H1 (cell line): ENCODE measurements around the gene MBLAC2. TPM values are rescaled to one million over a fixed set of nuclear protein-coding genes. Genes with fewer than 3 reads are reported as not detected.
A peak's percentile ranks its signal among the peaks of the same experiment; 100 is the strongest.

ENCODE experiments used
- CTCF ChIA-PET: fragments of 300-600 bp; sonication (Branson Sonifier 250); formaldehyde crosslinking; loops from one replicate; lab custom pipeline; 2021; ENCODE audit not compliant: partially characterized antibody; lab: Charles Lee
- POLR2A ChIA-PET: fragments of 300-600 bp; sonication (Branson Sonifier 250); formaldehyde crosslinking; loops from one replicate; lab custom pipeline; 2021; ENCODE audit warnings: inconsistent platforms; ENCODE audit not compliant: partially characterized antibody; lab: Charles Lee
- DNase-seq, 2 experiments: peaks; one replicate each; pipeline versions ENCODE4 v3.0.0 to v3.0.0-alpha.2; 2010 to 2022; ENCODE audit warnings: low spot score in 2 of 2, low read depth in 1 of 2, mixed read lengths in 1 of 2
- FAIRE-seq: peaks from 2 replicates; lab custom pipeline; 2011; peaks lifted over from hg19 to GRCh38; lab: Jason Lieb, UNC
- H2AFZ ChIP-seq: 2 replicates; pipeline ENCODE4 v1.8.1; 2012; ENCODE audit warnings: low read length, inconsistent platforms
- H2AK5ac ChIP-seq: 2 replicates; pipeline ENCODE4 v1.6.1; 2013; ENCODE audit warnings: low read depth, low read length
- H2BK120ac ChIP-seq: replicated peaks from 2 replicates; pipeline ENCODE3; 2013; ENCODE audit warnings: low read depth, low read length, inconsistent platforms
- H2BK12ac ChIP-seq: 2 replicates; pipeline ENCODE4 v1.6.1; 2013; ENCODE audit warnings: low read depth, low read length
- H2BK15ac ChIP-seq: 2 replicates; pipeline ENCODE4 v1.6.1; 2013; ENCODE audit warnings: low read length
- H2BK20ac ChIP-seq: 2 replicates; pipeline ENCODE4 v1.6.1; 2013; ENCODE audit warnings: low read length
- H2BK5ac ChIP-seq: 2 replicates; pipeline ENCODE4 v1.6.1; 2013; ENCODE audit warnings: low read depth, low read length
- H3K14ac ChIP-seq: 2 replicates; pipeline ENCODE4 v1.6.1; 2013; ENCODE audit warnings: inconsistent platforms; ENCODE audit not compliant: insufficient read length
- H3K18ac ChIP-seq: 2 replicates; pipeline ENCODE4 v1.6.1; 2013; ENCODE audit warnings: low read length; ENCODE audit errors: extremely low read depth
- H3K23ac ChIP-seq: 2 replicates; pipeline ENCODE4 v1.6.1; 2013; ENCODE audit warnings: inconsistent platforms; ENCODE audit not compliant: insufficient read length
- H3K23me2 ChIP-seq: 2 replicates; pipeline ENCODE4 v1.6.1; 2013; ENCODE audit warnings: low read depth, low read length
- H3K27ac ChIP-seq: 2 replicates; pipeline ENCODE4 v1.6.1; 2011; ENCODE audit warnings: low read depth, low read length, inconsistent platforms
- H3K27me3 ChIP-seq, 4 experiments: replicated peaks in 1 of 4; 1 replicate in 1 of 4; 2 replicates in 3 of 4; pipeline versions ENCODE4 v1.6.1 to v1.8.1; 2011 to 2013; ENCODE audit warnings: low read length in 3 of 4, mild to moderate bottlenecking in 3 of 4, inconsistent platforms in 2 of 4, mixed read lengths in 2 of 4, moderate library complexity in 1 of 4; ENCODE audit not compliant: control insufficient read depth in 3 of 4, insufficient read depth in 3 of 4; ENCODE audit errors: extremely low read depth in 1 of 4
- H3K36me3 ChIP-seq, 4 experiments: 2 replicates each; pipeline versions ENCODE4 v1.6.1 to v1.8.1; 2011 to 2013; ENCODE audit warnings: mild to moderate bottlenecking in 4 of 4, low read length in 3 of 4, moderate library complexity in 2 of 4, control low read depth in 1 of 4, inconsistent platforms in 1 of 4; ENCODE audit not compliant: insufficient read depth in 4 of 4, control insufficient read depth in 2 of 4
- H3K4ac ChIP-seq: replicated peaks from 2 replicates; pipeline ENCODE3; 2013; ENCODE audit warnings: low read length, low read depth, mixed read lengths, inconsistent platforms; ENCODE audit not compliant: insufficient read length
- H3K4me1 ChIP-seq, 4 experiments: replicated peaks in 1 of 4; 1 replicate in 1 of 4; 2 replicates in 3 of 4; pipeline versions ENCODE4 v1.6.1 to v1.8.1; 2011 to 2013; ENCODE audit warnings: low read length in 3 of 4, inconsistent platforms in 2 of 4, mixed read lengths in 1 of 4; ENCODE audit not compliant: insufficient read depth in 4 of 4, control insufficient read depth in 3 of 4
- H3K4me2 ChIP-seq, 2 experiments: 2 replicates each; pipeline versions ENCODE4 v1.6.1 to v1.8.1; 2011 to 2013; ENCODE audit warnings: low read depth in 2 of 2, low read length in 2 of 2, control low read depth in 1 of 2, inconsistent platforms in 1 of 2, mild to moderate bottlenecking in 1 of 2; ENCODE audit not compliant: insufficient read depth in 1 of 2
- H3K4me3 ChIP-seq, 4 experiments: fragments of 200-600, 300-600 bp in 1 of 4; sonication (generic), shearing (Covaris generic), sonication (Bioruptor Twin) in 1 of 4; 2 replicates each; pipeline versions ENCODE4 v1.5.1 to v1.8.1; 2011 to 2016; ENCODE audit warnings: low read length in 4 of 4, low read depth in 3 of 4, control low read depth in 2 of 4, inconsistent platforms in 2 of 4, mild to moderate bottlenecking in 2 of 4, mixed read lengths in 1 of 4, moderate library complexity in 1 of 4; ENCODE audit not compliant: insufficient read depth in 2 of 4; ENCODE audit errors: extremely low read depth in 1 of 4
- H3K56ac ChIP-seq: replicated peaks from 2 replicates; pipeline ENCODE3; 2013; ENCODE audit warnings: low read depth, mild to moderate bottlenecking, mixed read lengths, low read length, inconsistent platforms; ENCODE audit not compliant: insufficient read length
- H3K79me1 ChIP-seq: 2 replicates; pipeline ENCODE4 v1.6.1; 2013; ENCODE audit warnings: low read depth, low read length, control low read depth
- H3K79me2 ChIP-seq, 2 experiments: 2 replicates each; pipeline versions ENCODE4 v1.6.1 to v1.8.1; 2012 to 2013; ENCODE audit warnings: low read length in 2 of 2, mild to moderate bottlenecking in 2 of 2, inconsistent platforms in 1 of 2; ENCODE audit not compliant: insufficient read depth in 2 of 2, control insufficient read depth in 1 of 2
- H3K9ac ChIP-seq, 4 experiments: replicated peaks in 1 of 4; 1 replicate in 1 of 4; 2 replicates in 3 of 4; pipeline versions ENCODE4 v1.6.1 to v1.8.1; 2011 to 2013; ENCODE audit warnings: low read depth in 3 of 4, low read length in 3 of 4, control low read depth in 2 of 4, mild to moderate bottlenecking in 2 of 4, moderate library complexity in 2 of 4, inconsistent platforms in 1 of 4; ENCODE audit errors: extremely low read depth in 1 of 4
- H3K9me3 ChIP-seq, 2 experiments: 2 replicates each; pipeline versions ENCODE4 v1.6.1 to v1.8.1; 2012 to 2013; ENCODE audit warnings: mild to moderate bottlenecking in 2 of 2, moderate library complexity in 2 of 2, control low read depth in 1 of 2, inconsistent platforms in 1 of 2, low read depth in 1 of 2, low read length in 1 of 2, mixed read lengths in 1 of 2; ENCODE audit not compliant: insufficient read depth in 2 of 2
- H4K20me1 ChIP-seq, 2 experiments: replicated peaks in 1 of 2; 2 replicates each; pipeline versions ENCODE3 to v1.8.1; 2011 to 2013; ENCODE audit warnings: inconsistent platforms in 2 of 2, low read length in 2 of 2, mild to moderate bottlenecking in 1 of 2; ENCODE audit not compliant: insufficient read depth in 2 of 2, control insufficient read depth in 1 of 2
- H4K5ac ChIP-seq: 2 replicates; pipeline ENCODE4 v1.6.1; 2013; ENCODE audit warnings: low read length, low read depth, mixed read lengths, inconsistent platforms; ENCODE audit not compliant: insufficient read length
- H4K8ac ChIP-seq: 2 replicates; pipeline ENCODE4 v1.8.0; 2013; ENCODE audit warnings: mild to moderate bottlenecking, moderate library complexity, low read length, inconsistent platforms; ENCODE audit not compliant: insufficient read depth; ENCODE audit errors: extremely low read depth
- H4K91ac ChIP-seq: replicated peaks from 2 replicates; pipeline ENCODE3; 2013; ENCODE audit warnings: low read length, mixed read lengths, inconsistent platforms; ENCODE audit not compliant: insufficient read length
- BACH1 ChIP-seq: IDR thresholded peaks from 2 replicates; pipeline ENCODE4 v1.6.1; 2012; ENCODE audit warnings: low read length, improper control_type of control experiment
- CEBPB ChIP-seq: IDR thresholded peaks from 2 replicates; pipeline ENCODE4 v1.6.1; 2012; ENCODE audit warnings: low read depth, low read length
- CHD2 ChIP-seq: IDR thresholded peaks from 2 replicates; pipeline ENCODE4 v1.6.1; 2012; ENCODE audit warnings: low read length, improper control_type of control experiment
- CTBP2 ChIP-seq: IDR thresholded peaks from 2 replicates; pipeline ENCODE4 v1.7.0; 2011; ENCODE audit warnings: borderline replicate concordance, mild to moderate bottlenecking, moderate library complexity, mixed read lengths, low read length; ENCODE audit not compliant: insufficient read depth, insufficient read length
- GABPA ChIP-seq: IDR thresholded peaks from 2 replicates; pipeline ENCODE4 v1.6.1; 2011; ENCODE audit warnings: mild to moderate bottlenecking, low read length, moderate library complexity, borderline replicate concordance; ENCODE audit not compliant: insufficient read depth
- GTF2F1 ChIP-seq: IDR thresholded peaks from 2 replicates; pipeline ENCODE4 v1.6.1; 2012; ENCODE audit warnings: low read depth, low read length, improper control_type of control experiment, borderline replicate concordance
- HDAC6 ChIP-seq: IDR thresholded peaks from one replicate; pipeline ENCODE4 v1.7.1; 2012; ENCODE audit warnings: low read depth, mild to moderate bottlenecking, inconsistent platforms, low read length, moderate library complexity
- KDM5A ChIP-seq: fragments of 200-600 bp; IDR thresholded peaks from 2 replicates; pipeline ENCODE4 v1.7.1; 2012; ENCODE audit warnings: mild to moderate bottlenecking, low read length, inconsistent platforms, mixed read lengths
- MAFK ChIP-seq: IDR thresholded peaks from 2 replicates; pipeline ENCODE4 v1.6.1; 2012; ENCODE audit warnings: low read depth, mild to moderate bottlenecking, improper control_type of control experiment, low read length
- NRF1 ChIP-seq: IDR thresholded peaks from 2 replicates; pipeline ENCODE4 v1.6.1; 2011; ENCODE audit warnings: mild to moderate bottlenecking, low read depth, low read length, improper control_type of control experiment
- RAD21 ChIP-seq, 2 experiments: IDR thresholded peaks in 1 of 2; conservative IDR thresholded peaks in 1 of 2; 2 replicates each; pipeline ENCODE4 v1.6.1; 2011; ENCODE audit warnings: low read depth in 2 of 2, low read length in 2 of 2, improper control_type of control experiment in 1 of 2, inconsistent platforms in 1 of 2, mild to moderate bottlenecking in 1 of 2, moderate library complexity in 1 of 2
- RBBP5 ChIP-seq: IDR thresholded peaks from 2 replicates; pipeline ENCODE4 v1.7.1; 2012; ENCODE audit warnings: low read depth, mild to moderate bottlenecking, inconsistent platforms, low read length, moderate library complexity, borderline replicate concordance
- SP4 ChIP-seq: IDR thresholded peaks from 2 replicates; pipeline ENCODE4 v1.6.1; 2012; ENCODE audit warnings: low read length, inconsistent platforms
- TBP ChIP-seq: IDR thresholded peaks from 2 replicates; pipeline ENCODE4 v1.6.1; 2011; ENCODE audit warnings: low read depth, low read length, improper control_type of control experiment
- TEAD4 ChIP-seq: IDR thresholded peaks from 2 replicates; pipeline ENCODE4 v1.6.1; 2012; ENCODE audit warnings: low read depth, low read length, inconsistent platforms, mixed read lengths
- WGBS, 2 experiments: shearing (Covaris generic) in 1 of 2; methylation state at CpG; one replicate each; pipeline versions ENCODE4 v1.1.6 to v1.1.7; 2013 to 2015; ENCODE audit warnings: low lambda C conversion rate in 2 of 2, mixed read lengths in 2 of 2, inconsistent platforms in 1 of 2, low coverage in 1 of 2, missing lambda C conversion rate in 1 of 2; ENCODE audit not compliant: insufficient replicate concordance in 2 of 2, insufficient coverage in 1 of 2, insufficient read length in 1 of 2; ENCODE audit errors: extremely low coverage in 1 of 2, missing lambda C conversion rate in 1 of 2; 5-methylcytosine and 5-hydroxymethylcytosine counted together
- polyA plus RNA-seq, 7 experiments: library from polyadenylated mRNA; depleted of rRNA in 3 of 7; stranded (reverse) in 5 of 7; unstranded in 2 of 7; fragments of >200 nt in 5 of 7; fragments of 200-250 nt in 2 of 7; gene quantifications; 1 replicate in 5 of 7; 2 replicates in 1 of 7; 4 replicates in 1 of 7; pipeline versions ENCODE4 v1.2.1 to v1.2.3, GENCODE V29; 2011 to 2013; ENCODE audit warnings: missing spikeins in 2 of 7, mixed read lengths in 2 of 7
- total RNA-seq: library from RNA; stranded (reverse); fragmentation: NEBNext Ultra II Directional; extraction: Animal tissue kit (Norgen Biotek cat#: 25700); gene quantifications from 2 replicates; pipeline ENCODE4 v1.2.1, GENCODE V29; 2021

The MBLAC2 gene
- total and polyA plus RNA-seq, 2 of the 8 experiments (the other 6 are each of a cell fraction or from before 2014, with no cell fraction given) = 2.8 to 6.7 TPM

- H3K23me2 ChIP-seq = no peaks in the 10 kb centered on the region
- H3K4me2 ChIP-seq = no peak overlapping the region
- no peak for TF ChIP-seq SP4
- no peak for TF ChIP-seq KDM5A
- TF ChIP-seq RAD21 (IDR thresholded peaks at IDR 0.05 in 1 of 2, conservative IDR thresholded peaks at IDR 0.05 in 1 of 2; ENCODE audit: low read depth in 2 of 2, low read length in 2 of 2) = no peak
- no peak for TF ChIP-seq MAFK
- no peak for TF ChIP-seq GTF2F1
- no peak for TF ChIP-seq RBBP5
- no peak for TF ChIP-seq NRF1
- TF ChIP-seq CEBPB = no peak
- TF ChIP-seq GABPA = no peak
- no peak for TF ChIP-seq CTBP2
- no peak for TF ChIP-seq BACH1
- no peak for TF ChIP-seq HDAC6
- no peak for TF ChIP-seq TEAD4
- TF ChIP-seq TBP = no peak
- no peak for TF ChIP-seq CHD2
These were observed 33.9 kb downstream of the MBLAC2 start for GRCh38 chr5:90440644-90441043.

More at GRCh38 chr5:90440644-90441043, 33.9 kb downstream of the MBLAC2 start:
- H3K18ac ChIP-seq = no peak overlapping the region
- no peak overlapping the region for H3K56ac ChIP-seq
- H3K79me1 ChIP-seq = no peaks in the 10 kb centered on the region
- H3K27ac ChIP-seq = no peak overlapping the region
- H2BK20ac ChIP-seq = no peak overlapping the region
- CTCF ChIA-PET = interaction anchor here (0.8 to 4.1 kb wide), 13 partner anchors 11 to 342 kb away, joined by 3 to 23 read pairs (median 4); partner anchors contain the start of genes LYSMD3, MBLAC2 and POLR3G
- no peak overlapping the region; a peak in 1 of 7 replicates for H3K9ac ChIP-seq
- no peak overlapping the region for H4K91ac ChIP-seq
- no peaks in the 10 kb centered on the region for H3K36me3 ChIP-seq
- no peak overlapping the region for H2BK12ac ChIP-seq
- H3K4me1 ChIP-seq = no peaks in the 10 kb centered on the region
- FAIRE-seq (no peak), DNase-seq (no peak)
- H3K23ac ChIP-seq = no peak overlapping the region
- H2AFZ ChIP-seq = peak overlapping the region; percentile 77; the same call in 1 of the 2 replicates
- no peaks in the 10 kb centered on the region for H3K9me3 ChIP-seq
- no peaks in the 10 kb centered on the region for H3K27me3 ChIP-seq
- H4K5ac ChIP-seq = no peak overlapping the region
- no peak overlapping the region for H2AK5ac ChIP-seq
- 83% methylated on average over 2 of the region's 2 CpGs; no CpG with 5 or more reads in 1 of the 2 experiments for WGBS, 2 experiments
- H3K79me2 ChIP-seq = no peaks in the 10 kb centered on the region
- no peaks in the 10 kb centered on the region for H4K20me1 ChIP-seq
- POLR2A ChIA-PET = interaction anchor here (1.0 kb wide), 1 partner anchor 14 kb away, joined by 3 read pairs; no protein-coding TSS in a partner anchor
- no peak overlapping the region for H2BK5ac ChIP-seq
- no peak overlapping the region for H2BK120ac ChIP-seq
- H3K4me3 ChIP-seq = no peak overlapping the region
- no peak overlapping the region for H3K4ac ChIP-seq
- no peak overlapping the region for H4K8ac ChIP-seq
- H3K14ac ChIP-seq = no peak overlapping the region
- no peak overlapping the region for H2BK15ac ChIP-seq
